GM23338 (cell line): ENCODE results near the gene PRSS37. TPM values are rescaled to one million over a fixed set of nuclear protein-coding genes. Genes with fewer than 3 reads are reported as not detected.

Experiments used
- ATAC-seq: fragments of 200-7000 bp; cut with Tn5 transposase; 3 replicates; pipeline ENCODE4 v1.9.1; 2020
- DNase-seq: peaks from one replicate; pipeline ENCODE4 v3.0.0-alpha.2; 2015; ENCODE audit warnings: low spot score
- H2AFZ ChIP-seq: fragments of 200-600 bp; sonication (generic); 2 replicates; pipeline ENCODE4 v1.8.0; 2016; ENCODE audit warnings: antibody characterized with exemption, mild to moderate bottlenecking, moderate library complexity
- H3F3A ChIP-seq: fragments of 200-600 bp; sonication (generic); replicated peaks from 2 replicates; pipeline ENCODE4 v1.8.0; 2017; ENCODE audit warnings: antibody characterized with exemption, mixed run types, low read depth
- H3K27ac ChIP-seq: fragments of 200-600 bp; sonication (generic); 2 replicates; pipeline ENCODE4 v1.6.1; 2016; ENCODE audit warnings: low read depth
- H3K27me3 ChIP-seq: fragments of 200-600 bp; sonication (generic); 2 replicates; pipeline ENCODE4 v1.8.0; 2016; ENCODE audit warnings: mild to moderate bottlenecking, mixed run types, moderate library complexity; ENCODE audit not compliant: insufficient read depth
- H3K36me3 ChIP-seq: fragments of 200-600 bp; sonication (generic); 2 replicates; pipeline ENCODE4 v1.8.0; 2016; ENCODE audit warnings: mild to moderate bottlenecking; ENCODE audit not compliant: insufficient read depth
- H3K4me1 ChIP-seq: fragments of 200-600 bp; sonication (generic); 2 replicates; pipeline ENCODE4 v1.8.0; 2016; ENCODE audit warnings: mild to moderate bottlenecking, moderate library complexity; ENCODE audit not compliant: insufficient read depth
- H3K4me2 ChIP-seq: fragments of 200-600 bp; sonication (generic); 2 replicates; pipeline ENCODE4 v1.7.1; 2017; ENCODE audit warnings: mixed run types
- H3K4me3 ChIP-seq: fragments of 200-600 bp; sonication (generic); 2 replicates; pipeline ENCODE4 v1.6.1; 2016; ENCODE audit warnings: mixed run types
- H3K79me2 ChIP-seq: fragments of 200-600 bp; sonication (generic); replicated peaks from 2 replicates; pipeline ENCODE4 v1.8.0; 2017; ENCODE audit warnings: mild to moderate bottlenecking; ENCODE audit not compliant: insufficient read depth
- H3K9me2 ChIP-seq: fragments of 200-600 bp; sonication (generic); 2 replicates; pipeline ENCODE4 v1.8.0; 2017; ENCODE audit not compliant: insufficient read depth
- H4K20me1 ChIP-seq: fragments of 200-600 bp; sonication (generic); replicated peaks from 2 replicates; pipeline ENCODE4 v1.8.0; 2017; ENCODE audit warnings: mild to moderate bottlenecking; ENCODE audit not compliant: insufficient read depth
- H3K27ac Mint-ChIP-seq: 2 replicates; pipeline ENCODE4 v1.8.0; 2020; ENCODE audit warnings: inconsistent platforms, mild to moderate bottlenecking, moderate library complexity, mixed read lengths
- H3K27me3 Mint-ChIP-seq: 3 replicates; pipeline ENCODE4 v1.8.0; 2022; ENCODE audit warnings: low read depth, mild to moderate bottlenecking, moderate library complexity, mixed read lengths, inconsistent platforms; ENCODE audit not compliant: insufficient read depth, poor library complexity
- H3K36me3 Mint-ChIP-seq: 3 replicates; pipeline ENCODE4 v1.8.0; 2021; ENCODE audit warnings: low read depth, mild to moderate bottlenecking, inconsistent platforms, moderate library complexity, mixed read lengths
- H3K4me1 Mint-ChIP-seq: 3 replicates; pipeline ENCODE4 v1.8.0; 2020; ENCODE audit warnings: mild to moderate bottlenecking, inconsistent platforms, mixed read lengths
- H3K4me3 Mint-ChIP-seq: 3 replicates; pipeline ENCODE4 v1.8.0; 2021; ENCODE audit warnings: moderate library complexity, mild to moderate bottlenecking, inconsistent platforms, mixed read lengths
- H3K9me3 Mint-ChIP-seq: 3 replicates; pipeline ENCODE4 v1.8.0; 2020; ENCODE audit warnings: moderate library complexity, mild to moderate bottlenecking, inconsistent platforms, mixed read lengths
- CREB1 ChIP-seq: fragments of 250-450 bp; sonication (Bioruptor Pico); IDR thresholded peaks from 2 replicates; pipeline ENCODE4 v1.5.0; 2020; ENCODE audit warnings: low read depth, mild to moderate bottlenecking, moderate library complexity
- CTCF ChIP-seq, 2 experiments: fragments of 200-600 bp in 1 of 2; sonication (generic) in 1 of 2; conservative IDR thresholded peaks; 2 replicates each; pipeline versions ENCODE4 v1.5.1 to v1.6.1; 2016 to 2017; ENCODE audit warnings: antibody characterized with exemption in 2 of 2, low read depth in 2 of 2, mild to moderate bottlenecking in 2 of 2, moderate library complexity in 1 of 2
- ETS1 ChIP-seq: IDR thresholded peaks from 2 replicates; pipeline ENCODE4 v1.6.1; 2016; ENCODE audit warnings: antibody characterized with exemption
- EZH2phosphoT487 ChIP-seq: fragments of 200-600 bp; sonication (generic); IDR thresholded peaks from one replicate; pipeline ENCODE4 v1.8.1; 2018; ENCODE audit warnings: antibody characterized with exemption; ENCODE audit not compliant: unreplicated experiment
- JUNB ChIP-seq: IDR thresholded peaks from one replicate; pipeline ENCODE4 v1.6.1; 2016; ENCODE audit warnings: antibody characterized with exemption; ENCODE audit not compliant: unreplicated experiment
- NANOG ChIP-seq: IDR thresholded peaks from 2 replicates; pipeline ENCODE4 v1.6.1; 2016; ENCODE audit warnings: antibody characterized with exemption, borderline replicate concordance
- POLR2AphosphoS5 ChIP-seq: IDR thresholded peaks from 2 replicates; pipeline ENCODE4 v1.6.1; 2016; ENCODE audit warnings: antibody characterized with exemption, low read depth
- REST ChIP-seq: IDR thresholded peaks from one replicate; pipeline ENCODE4 v1.6.1; 2018; ENCODE audit warnings: antibody characterized with exemption; ENCODE audit not compliant: unreplicated experiment
- ZNF114 ChIP-seq: fragments of 250-450 bp; sonication (Bioruptor Pico); IDR thresholded peaks from 2 replicates; pipeline ENCODE4 v1.5.0; 2020; ENCODE audit warnings: mild to moderate bottlenecking, moderate library complexity
- ZNF331 ChIP-seq: fragments of 250-450 bp; sonication (Bioruptor Pico); IDR thresholded peaks from 2 replicates; pipeline ENCODE4 v1.5.0; 2020; ENCODE audit warnings: low read depth, mild to moderate bottlenecking, moderate library complexity
- polyA plus RNA-seq: library from polyadenylated mRNA; unstranded; fragments of >200 nt; fragmentation: Nextera tagmentation; extraction: Ambion mirVana; gene quantifications from 2 replicates; pipeline ENCODE4 v1.2.1, GENCODE V29; 2016
- total RNA-seq: library from RNA; depleted of rRNA; stranded (reverse); fragments of >200 nt; shearing (Covaris generic); gene quantifications from 2 replicates; pipeline ENCODE4 v1.2.3, GENCODE V29; 2014

Gene PRSS37
- total and polyA plus RNA-seq, 2 experiments from 2014 or later: 0.58 TPM; not detected in 1

GRCh38 chr7:141872931-141873330, 31.6 kb upstream of the PRSS37 start:
- ATAC-seq: no peak
- Histone ChIP-seq H3K27ac (no peak overlapping the region), H4K20me1 (no peaks in the 10 kb centered on the region), H3K36me3 (no peaks in the 10 kb centered on the region), H3K4me3 (no peak overlapping the region), H3K9me2 (no peaks in the 10 kb centered on the region; the same call in 1 of the 2 replicates), H3K27me3 (no peaks in the 10 kb centered on the region), H3K79me2 (no peaks in the 10 kb centered on the region), H3K4me1 (peaks cover 18% of the 10 kb centered on the region), H2AFZ (no peak overlapping the region), H3K4me2 (no peak overlapping the region), H3F3A (no peaks in the 10 kb centered on the region)
- H3K4me3 Mint-ChIP-seq: no peak overlapping the region
- no peaks in the 10 kb centered on the region for H3K27me3 Mint-ChIP-seq
- H3K4me1 Mint-ChIP-seq: peaks cover 24% of the 10 kb centered on the region
- no peaks in the 10 kb centered on the region for H3K36me3 Mint-ChIP-seq
- DNase-seq: no peak
- H3K9me3 Mint-ChIP-seq: no peaks in the 10 kb centered on the region
- no peak overlapping the region for H3K27ac Mint-ChIP-seq
- no peak for TF ChIP-seq ZNF114
- TF ChIP-seq ETS1: no peak
- no peak for TF ChIP-seq POLR2AphosphoS5
- no peak for TF ChIP-seq EZH2phosphoT487

- H3K36me3 Mint-ChIP-seq: no peaks in the 10 kb centered on the region
- H3K27ac ChIP-seq: no peak overlapping the region
- TF ChIP-seq ETS1 (no peak), POLR2AphosphoS5 (no peak), EZH2phosphoT487 (no peak), NANOG (no peak), CREB1 (no peak), REST (no peak), JUNB (no peak), CTCF (conservative IDR thresholded peaks at IDR 0.05; ENCODE audit: low read depth in 2 of 2) (no peak), ZNF114 (no peak), ZNF331 (CRISPR knock-in tag) (no peak)
- H4K20me1 ChIP-seq: no peaks in the 10 kb centered on the region
- H3F3A ChIP-seq: no peaks in the 10 kb centered on the region
- H3K36me3 ChIP-seq: no peaks in the 10 kb centered on the region
- no peak overlapping the region for H3K4me3 ChIP-seq
- no peaks in the 10 kb centered on the region for H3K79me2 ChIP-seq
- no peaks in the 10 kb centered on the region for H3K27me3 Mint-ChIP-seq
- H3K9me2 ChIP-seq: no peaks in the 10 kb centered on the region; the same call in 1 of the 2 replicates
- no peak overlapping the region for H3K4me3 Mint-ChIP-seq
- H3K27ac Mint-ChIP-seq: no peak overlapping the region
- H3K27me3 ChIP-seq: no peaks in the 10 kb centered on the region
- ATAC-seq (no peak), DNase-seq (no peak)
- H3K4me1 ChIP-seq: no peaks in the 10 kb centered on the region
- no peak overlapping the region for H3K4me2 ChIP-seq
- H3K9me3 Mint-ChIP-seq: no peaks in the 10 kb centered on the region
- no peaks in the 10 kb centered on the region for H3K4me1 Mint-ChIP-seq
- H2AFZ ChIP-seq: no peak overlapping the region
These were observed 25.7 kb upstream of the PRSS37 start for GRCh38 chr7:141866974-141867373.
